Measurements from ENCODE around the gene OAS3.

The OAS3 gene

DNA sequence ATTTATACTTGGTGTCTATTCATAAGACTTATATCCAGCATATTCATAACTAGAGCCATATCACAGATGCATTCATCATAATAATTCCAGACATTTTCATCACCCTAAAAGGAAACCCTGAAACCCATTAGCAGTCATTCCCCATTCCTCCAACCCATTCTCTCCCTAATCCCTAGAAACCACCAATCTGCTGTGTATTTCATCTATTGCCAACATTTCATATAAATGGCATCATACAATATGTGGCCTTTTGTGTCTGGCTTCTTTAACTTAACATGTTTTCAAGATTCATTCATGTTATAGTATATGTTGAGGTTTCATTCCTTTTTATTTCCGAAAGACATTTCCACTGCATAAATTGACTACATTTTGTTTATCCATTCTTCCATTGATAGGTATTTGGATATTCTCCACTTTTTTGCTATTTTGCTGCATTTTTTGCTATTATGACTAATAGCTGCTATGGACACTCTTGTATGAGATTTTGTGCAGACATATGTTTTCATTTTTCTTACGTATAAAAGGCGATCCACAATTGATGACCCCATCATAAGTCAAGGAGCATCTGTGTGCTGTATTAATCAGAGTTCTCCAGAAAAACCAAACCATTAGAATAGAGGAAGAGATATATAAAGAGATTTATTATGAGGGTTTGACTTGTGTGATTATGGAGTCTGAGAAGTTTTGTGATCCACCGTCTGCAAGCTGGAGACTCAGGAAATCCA is 34.9 kb downstream of the OAS3 start:
- Histone ChIP-seq H3K36me3 (ENCODE audit: control insufficient read depth in 2 of 2, insufficient read depth in 1 of 2, low read length in 2 of 2) (peaks cover 0 to 3% of the 10 kb centered on the region in 2 experiments; a peak in 1 of 3 replicates), H3K27ac (ENCODE audit: extremely low read depth, low read depth, low read length) (no peak overlapping the region), H3K9me3 (ENCODE audit: control insufficient read depth, insufficient read depth, low read depth, low read length) (no peaks in the 10 kb centered on the region), H3K4me1 (ENCODE audit: control insufficient read depth, insufficient read depth, low read length) (no peaks in the 10 kb centered on the region), H3K4me3 (ENCODE audit: low read depth, low read length) (no peak overlapping the region)
- ChIA-PET POLR2A (no interaction called here), CTCF (interaction anchor here (0.6 to 1.2 kb wide), 3 partner anchors 20 to 130 kb away, joined by 3 to 5 read pairs (median 3); no protein-coding TSS in a partner anchor)
- TF ChIP-seq ZNF350 (tag by site-specific recombination; IDR thresholded peaks at IDR 0.05) (no peak), ZNF157 (tag by site-specific recombination; IDR thresholded peaks at IDR 0.05) (no peak), ZFP41 (tag by site-specific recombination; IDR thresholded peaks at IDR 0.05; ENCODE audit: borderline replicate concordance) (no peak), ZNF785 (tag by site-specific recombination; IDR thresholded peaks at IDR 0.05) (no peak), PRDM1 (tag by site-specific recombination; IDR thresholded peaks at IDR 0.05) (no peak), ZNF202 (tag by site-specific recombination; IDR thresholded peaks at IDR 0.05; ENCODE audit: borderline replicate concordance) (no peak), ZNF560 (tag by site-specific recombination; IDR thresholded peaks at IDR 0.05; ENCODE audit: borderline replicate concordance) (no peak), ZNF184 (tag by site-specific recombination; IDR thresholded peaks at IDR 0.05) (no peak), MYNN (tag by site-specific recombination; IDR thresholded peaks at IDR 0.05; ENCODE audit: borderline replicate concordance) (no peak), SCRT2 (tag by site-specific recombination; IDR thresholded peaks at IDR 0.05) (no peak), ZNF426 (tag by site-specific recombination; IDR thresholded peaks at IDR 0.05) (no peak), ZNF830 (tag by site-specific recombination; IDR thresholded peaks at IDR 0.05; ENCODE audit: low read depth) (no peak), ZNF391 (tag by site-specific recombination; IDR thresholded peaks at IDR 0.05; ENCODE audit: borderline replicate concordance, low read depth) (no peak)
- TF ChIP-seq, protein P1, sequence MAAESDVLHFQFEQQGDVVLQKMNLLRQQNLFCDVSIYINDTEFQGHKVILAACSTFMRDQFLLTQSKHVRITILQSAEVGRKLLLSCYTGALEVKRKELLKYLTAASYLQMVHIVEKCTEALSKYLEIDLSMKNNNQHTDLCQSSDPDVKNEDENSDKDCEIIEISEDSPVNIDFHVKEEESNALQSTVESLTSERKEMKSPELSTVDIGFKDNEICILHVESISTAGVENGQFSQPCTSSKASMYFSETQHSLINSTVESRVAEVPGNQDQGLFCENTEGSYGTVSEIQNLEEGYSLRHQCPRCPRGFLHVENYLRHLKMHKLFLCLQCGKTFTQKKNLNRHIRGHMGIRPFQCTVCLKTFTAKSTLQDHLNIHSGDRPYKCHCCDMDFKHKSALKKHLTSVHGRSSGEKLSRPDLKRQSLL (tag by site-specific recombination; IDR thresholded peaks at IDR 0.05), result no peak
- TF ChIP-seq, protein P2, sequence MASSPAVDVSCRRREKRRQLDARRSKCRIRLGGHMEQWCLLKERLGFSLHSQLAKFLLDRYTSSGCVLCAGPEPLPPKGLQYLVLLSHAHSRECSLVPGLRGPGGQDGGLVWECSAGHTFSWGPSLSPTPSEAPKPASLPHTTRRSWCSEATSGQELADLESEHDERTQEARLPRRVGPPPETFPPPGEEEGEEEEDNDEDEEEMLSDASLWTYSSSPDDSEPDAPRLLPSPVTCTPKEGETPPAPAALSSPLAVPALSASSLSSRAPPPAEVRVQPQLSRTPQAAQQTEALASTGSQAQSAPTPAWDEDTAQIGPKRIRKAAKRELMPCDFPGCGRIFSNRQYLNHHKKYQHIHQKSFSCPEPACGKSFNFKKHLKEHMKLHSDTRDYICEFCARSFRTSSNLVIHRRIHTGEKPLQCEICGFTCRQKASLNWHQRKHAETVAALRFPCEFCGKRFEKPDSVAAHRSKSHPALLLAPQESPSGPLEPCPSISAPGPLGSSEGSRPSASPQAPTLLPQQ (tag by site-specific recombination; IDR thresholded peaks at IDR 0.05), result no peak

DNA sequence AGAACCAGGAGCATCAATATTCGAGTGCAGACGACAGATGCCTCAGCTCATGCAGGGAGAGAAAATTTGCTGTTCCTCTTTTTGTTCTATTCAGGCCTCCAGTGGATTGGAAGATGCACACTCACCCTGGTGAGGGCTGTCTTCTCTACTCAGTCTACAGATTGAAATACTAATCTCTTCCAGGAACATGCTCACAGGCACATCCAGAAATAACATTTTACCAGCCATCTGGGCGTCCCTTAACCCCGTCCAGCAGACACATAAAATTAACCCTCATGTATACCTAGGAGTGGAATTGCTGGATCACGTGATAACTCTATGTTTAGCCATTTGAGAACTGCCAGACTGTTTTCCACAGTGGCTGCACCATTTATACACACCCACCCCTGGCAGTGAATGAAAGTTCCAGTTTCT is 35.6 kb downstream of the OAS3 start:
- Histone ChIP-seq H3K4me1 (ENCODE audit: control insufficient read depth, insufficient read depth, low read length) (no peaks in the 10 kb centered on the region), H3K36me3 (ENCODE audit: control insufficient read depth in 2 of 2, insufficient read depth in 1 of 2, low read length in 2 of 2) (peaks cover 0 to 3% of the 10 kb centered on the region in 2 experiments; a peak in 1 of 3 replicates), H3K4me3 (ENCODE audit: low read depth, low read length) (no peak overlapping the region), H3K9me3 (ENCODE audit: control insufficient read depth, insufficient read depth, low read depth, low read length) (no peaks in the 10 kb centered on the region), H3K27ac (ENCODE audit: extremely low read depth, low read depth, low read length) (no peak overlapping the region)
- ChIA-PET POLR2A (no interaction called here), CTCF (interaction anchor here (0.6 kb wide), 1 partner anchor 131 kb away, joined by 5 read pairs; no protein-coding TSS in a partner anchor)
- TF ChIP-seq ZNF223 (tag by site-specific recombination; IDR thresholded peaks at IDR 0.05) (no peak), ZNF433 (tag by site-specific recombination; IDR thresholded peaks at IDR 0.05; ENCODE audit: low read depth) (no peak), ZNF626 (tag by site-specific recombination; IDR thresholded peaks at IDR 0.05) (no peak), ZNF549 (tag by site-specific recombination; IDR thresholded peaks at IDR 0.05) (no peak), CTCF (tag by site-specific recombination; IDR thresholded peaks at IDR 0.05) (no peak), KLF9 (tag by site-specific recombination; IDR thresholded peaks at IDR 0.05; ENCODE audit: low read depth) (no peak)
